Activated T-helper 17 cell treated with anti-CD3 and anti-CD28 coated beads, Interleukin-2, amount 50 U/mL, for 72 hours (primary cell): ENCODE measurements around the gene TSPEAR. TPM values are rescaled to one million over a fixed set of nuclear protein-coding genes. Genes with fewer than 3 reads are reported as not detected.
"Not testable (repeated sequence)": the region's sequence is repeated elsewhere in the genome, so short reads cannot be mapped to it uniquely, and the experiment has no call there.

Source experiments
- ATAC-seq: fragments of 150-1000 bp; cut with Tn5 transposase; replicated peaks from 2 replicates; pipeline ENCODE4 v1.10.0; 2021; ENCODE audit warnings: mild to moderate bottlenecking, moderate library complexity
- H3K27ac Mint-ChIP-seq: one replicate; pipeline ENCODE4 v1.8.0; 2022; ENCODE audit warnings: mixed read lengths
- H3K27me3 Mint-ChIP-seq: one replicate; pipeline ENCODE4 v1.8.0; 2022; ENCODE audit warnings: mixed read lengths
- H3K36me3 Mint-ChIP-seq: one replicate; pipeline ENCODE4 v1.8.0; 2022; ENCODE audit warnings: low read depth, mild to moderate bottlenecking, mixed read lengths
- H3K4me1 Mint-ChIP-seq: one replicate; pipeline ENCODE4 v1.8.0; 2022; ENCODE audit warnings: mixed read lengths
- H3K4me3 Mint-ChIP-seq: one replicate; pipeline ENCODE4 v1.8.0; 2022; ENCODE audit warnings: mild to moderate bottlenecking, mixed read lengths
- H3K9me3 Mint-ChIP-seq: one replicate; pipeline ENCODE4 v1.8.0; 2022; ENCODE audit warnings: mixed read lengths
- total RNA-seq, 2 donors: library from RNA; stranded (reverse); gene quantifications; one replicate each; pipeline ENCODE4 v1.2.3, GENCODE V29; 2022

The TSPEAR gene
- total RNA-seq, 2 donors from 2014 or later = 0.08 TPM; not detected in 1

- no peak for ATAC-seq
- no peaks in the 10 kb centered on the region for H3K9me3 Mint-ChIP-seq
- peaks cover 50% of the 10 kb centered on the region for H3K27me3 Mint-ChIP-seq
- no peak overlapping the region for H3K27ac Mint-ChIP-seq
- H3K36me3 Mint-ChIP-seq = no peaks in the 10 kb centered on the region
- no peak overlapping the region for H3K4me3 Mint-ChIP-seq
- peaks cover 16% of the 10 kb centered on the region for H3K4me1 Mint-ChIP-seq
These were observed 5.2 kb downstream of the TSPEAR start for GRCh38 chr21:44706026-44706705.

DNA sequence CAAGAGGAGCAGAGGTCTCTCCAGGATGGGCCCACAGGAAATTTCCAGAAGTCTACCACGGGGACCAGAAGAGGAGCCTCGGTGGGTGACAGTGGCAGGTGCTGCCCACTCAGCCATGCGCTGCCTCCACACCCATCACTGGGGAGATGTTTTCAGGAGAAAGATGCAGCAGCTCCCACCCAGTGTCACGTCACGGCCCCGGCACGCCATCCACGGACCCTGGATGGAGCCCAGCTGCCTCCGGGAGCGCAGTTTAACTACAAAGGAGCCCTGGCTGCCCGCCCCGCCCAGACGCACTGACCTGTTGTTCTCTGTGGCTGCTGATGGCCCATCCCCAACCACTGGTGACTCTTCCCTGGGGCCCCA is 6.8 kb downstream of the TSPEAR start:
- no peaks in the 10 kb centered on the region for H3K36me3 Mint-ChIP-seq
- no peak overlapping the region for H3K4me3 Mint-ChIP-seq
- peaks cover 50% of the 10 kb centered on the region for H3K27me3 Mint-ChIP-seq
- no peaks in the 10 kb centered on the region for H3K9me3 Mint-ChIP-seq
- H3K4me1 Mint-ChIP-seq = peaks cover 11% of the 10 kb centered on the region
- H3K27ac Mint-ChIP-seq = no peak overlapping the region
- no peak for ATAC-seq

DNA sequence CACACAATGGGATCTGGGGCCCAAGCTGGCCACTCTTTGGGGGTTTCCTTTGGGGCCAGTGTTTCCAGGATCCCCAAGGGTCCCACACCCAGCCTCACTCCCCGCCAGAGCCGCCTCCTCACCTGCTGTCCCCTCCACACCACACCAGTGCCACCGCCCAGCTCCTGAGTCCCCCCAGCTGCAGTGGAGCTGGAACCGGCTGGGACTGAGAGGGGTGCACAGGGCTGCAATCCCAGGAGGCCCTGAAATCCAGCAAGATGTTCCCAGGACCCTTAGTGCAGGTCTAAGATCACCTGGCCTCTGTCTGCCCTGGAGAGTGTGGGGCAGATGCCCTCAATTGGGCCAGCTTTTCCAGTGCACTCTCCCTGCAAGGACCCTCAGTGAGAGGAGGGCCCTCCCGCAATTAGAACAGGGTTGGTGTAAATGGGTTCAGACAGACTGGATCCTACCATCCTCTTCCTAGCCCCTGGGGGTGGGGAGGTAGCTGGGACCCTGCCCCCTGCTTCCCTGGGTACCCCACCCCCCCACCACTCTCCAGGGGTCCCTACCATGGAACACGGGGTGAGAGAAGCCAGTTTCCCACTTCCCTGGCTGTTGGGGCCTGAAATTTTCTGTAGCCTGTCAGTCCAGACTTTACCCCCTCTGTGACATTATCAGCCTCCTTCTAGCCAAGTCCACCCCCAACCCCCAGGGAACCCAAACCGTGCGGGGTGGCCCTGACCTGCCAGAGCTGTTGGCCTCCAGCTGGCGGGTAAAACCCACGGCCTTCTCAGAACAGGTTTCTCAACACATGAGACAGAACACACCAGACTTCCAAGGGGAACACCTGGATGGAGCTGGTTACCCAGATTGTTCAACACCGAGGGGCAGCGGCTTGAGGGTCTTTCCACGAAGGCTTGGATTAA is 7.4 kb downstream of the TSPEAR start:
- Mint-ChIP-seq H3K36me3 (no peaks in the 10 kb centered on the region), H3K9me3 (no peaks in the 10 kb centered on the region), H3K4me1 (peaks cover 9% of the 10 kb centered on the region), H3K27ac (no peak overlapping the region), H3K27me3 (peaks cover 49% of the 10 kb centered on the region), H3K4me3 (no peak overlapping the region)
- no peak for ATAC-seq

DNA sequence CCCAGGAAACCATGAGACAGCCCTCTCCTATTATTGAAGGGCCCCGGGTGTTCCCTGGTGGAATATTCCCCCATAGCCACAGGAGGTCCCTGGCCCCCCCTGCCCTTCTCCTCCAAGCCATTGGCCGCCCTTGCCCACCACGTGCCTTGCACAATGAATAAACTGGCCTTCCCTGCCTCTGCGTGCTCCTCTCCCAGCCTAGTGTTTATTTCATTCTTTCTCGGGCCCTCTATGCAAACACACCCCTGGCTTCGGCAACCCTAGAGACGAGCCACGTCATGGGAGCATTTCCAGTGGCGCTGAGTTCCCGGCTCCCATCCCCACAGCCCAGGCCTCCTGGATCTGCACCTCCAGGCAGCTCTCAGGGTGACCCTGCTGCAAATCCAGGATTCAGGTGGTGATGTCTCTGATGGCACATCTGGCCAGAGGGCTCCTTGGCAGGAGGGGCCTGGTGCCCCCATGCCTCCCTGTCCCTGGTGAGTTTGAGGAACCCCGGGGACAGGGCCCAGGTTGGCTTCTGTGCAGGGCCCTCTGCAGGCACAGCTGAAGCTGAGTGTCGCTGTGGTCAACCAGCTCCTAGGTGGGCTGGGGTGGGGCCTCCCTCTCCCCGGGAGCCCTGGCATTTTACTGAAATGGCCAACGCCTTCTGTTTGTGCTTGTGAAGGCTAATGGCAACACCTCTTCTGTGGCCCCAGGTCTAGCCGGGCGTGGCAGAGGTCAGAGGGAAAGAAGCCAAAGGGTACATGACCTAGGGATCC is 8.2 kb downstream of the TSPEAR start:
- ATAC-seq = no peak
- no peaks in the 10 kb centered on the region for H3K9me3 Mint-ChIP-seq
- H3K4me1 Mint-ChIP-seq = peaks cover 9% of the 10 kb centered on the region
- H3K4me3 Mint-ChIP-seq = no peak overlapping the region
- H3K27ac Mint-ChIP-seq = no peak overlapping the region
- H3K36me3 Mint-ChIP-seq = no peaks in the 10 kb centered on the region
- H3K27me3 Mint-ChIP-seq = peaks cover 52% of the 10 kb centered on the region

GRCh38 chr21:44702111-44702972 is 9.0 kb downstream of the TSPEAR start:
- Mint-ChIP-seq H3K27me3 (peaks cover 60% of the 10 kb centered on the region), H3K4me1 (peaks cover 13% of the 10 kb centered on the region), H3K36me3 (no peaks in the 10 kb centered on the region), H3K4me3 (no peak overlapping the region), H3K9me3 (no peaks in the 10 kb centered on the region), H3K27ac (no peak overlapping the region)
- no peak for ATAC-seq

DNA sequence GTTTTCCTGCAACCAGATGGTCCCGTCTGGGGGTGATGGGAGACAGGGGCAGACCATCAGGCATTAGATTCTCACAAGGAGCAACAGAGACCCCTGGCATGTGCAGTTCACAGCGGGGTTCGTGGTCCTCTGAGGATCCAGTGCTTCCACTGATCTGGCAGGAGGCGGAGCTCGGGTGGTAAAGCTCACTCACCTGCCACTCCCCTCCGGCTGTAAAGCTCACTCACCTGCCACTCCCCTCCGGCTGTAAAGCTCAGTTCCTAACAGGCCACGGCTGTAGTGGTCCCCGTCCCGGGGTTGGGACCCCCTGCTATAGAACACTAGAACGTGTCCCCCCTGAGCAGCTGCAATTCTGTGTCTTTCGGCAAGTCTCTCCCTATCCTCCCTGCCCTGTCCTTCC is 9.8 kb downstream of the TSPEAR start:
- ATAC-seq = no peak
- peaks cover 66% of the 10 kb centered on the region for H3K27me3 Mint-ChIP-seq
- no peaks in the 10 kb centered on the region for H3K36me3 Mint-ChIP-seq
- no peak overlapping the region for H3K4me3 Mint-ChIP-seq
- H3K27ac Mint-ChIP-seq = no peak overlapping the region
- H3K9me3 Mint-ChIP-seq = no peaks in the 10 kb centered on the region
- H3K4me1 Mint-ChIP-seq = peaks cover 13% of the 10 kb centered on the region

GRCh38 chr21:44701023-44701400 is 10.4 kb downstream of the TSPEAR start:
- H3K27me3 Mint-ChIP-seq = peaks cover 66% of the 10 kb centered on the region
- no peak overlapping the region for H3K27ac Mint-ChIP-seq
- H3K4me3 Mint-ChIP-seq = no peak overlapping the region
- ATAC-seq = no peak
- H3K4me1 Mint-ChIP-seq = peaks cover 13% of the 10 kb centered on the region
- H3K9me3 Mint-ChIP-seq = no peaks in the 10 kb centered on the region
- no peaks in the 10 kb centered on the region for H3K36me3 Mint-ChIP-seq

GRCh38 chr21:44700101-44701022 is 11.0 kb downstream of the TSPEAR start:
- Mint-ChIP-seq H3K9me3 (no peaks in the 10 kb centered on the region), H3K27me3 (peaks cover 61% of the 10 kb centered on the region), H3K4me3 (no peak overlapping the region), H3K36me3 (no peaks in the 10 kb centered on the region), H3K4me1 (peaks cover 13% of the 10 kb centered on the region), H3K27ac (no peak overlapping the region)
- ATAC-seq = no peak

DNA sequence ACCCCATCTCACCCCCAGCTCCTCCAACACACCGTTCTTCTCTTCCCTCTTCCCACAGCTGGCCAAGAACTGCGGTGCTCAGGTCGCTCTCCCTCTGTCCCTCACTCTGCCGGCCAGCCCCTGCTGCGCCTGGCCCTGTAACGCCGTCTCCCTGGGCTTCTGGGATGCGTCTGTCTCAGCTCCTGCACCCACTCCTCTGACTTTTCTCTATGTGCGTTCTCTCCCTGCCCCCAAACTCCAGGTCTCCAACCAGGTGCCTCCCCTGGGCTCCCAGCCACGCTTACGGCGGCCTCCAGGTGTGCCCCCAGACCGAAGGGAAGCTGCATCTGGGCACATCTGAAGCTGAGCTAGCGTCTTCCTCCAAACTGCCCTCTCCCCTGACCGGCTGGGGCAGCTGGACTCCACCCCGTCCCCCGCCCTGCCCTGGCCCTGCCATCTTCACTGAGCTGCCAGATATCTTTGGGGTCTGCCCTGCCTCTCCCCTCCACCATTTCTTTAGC is 11.8 kb downstream of the TSPEAR start:
- no peak overlapping the region for H3K4me3 Mint-ChIP-seq
- H3K36me3 Mint-ChIP-seq = no peaks in the 10 kb centered on the region
- H3K27ac Mint-ChIP-seq = no peak overlapping the region
- H3K4me1 Mint-ChIP-seq = peaks cover 13% of the 10 kb centered on the region
- no peaks in the 10 kb centered on the region for H3K9me3 Mint-ChIP-seq
- H3K27me3 Mint-ChIP-seq = peaks cover 54% of the 10 kb centered on the region
- ATAC-seq = no peak

- Mint-ChIP-seq H3K4me3 (no peak overlapping the region), H3K4me1 (peaks cover 13% of the 10 kb centered on the region), H3K9me3 (no peaks in the 10 kb centered on the region), H3K27me3 (peaks cover 48% of the 10 kb centered on the region), H3K36me3 (no peaks in the 10 kb centered on the region), H3K27ac (no peak overlapping the region)
- no peak for ATAC-seq
These were observed 13.3 kb downstream of the TSPEAR start for GRCh38 chr21:44697811-44698734.

GRCh38 chr21:44697172-44697810 is 14.1 kb downstream of the TSPEAR start, which contains the start of gene KRTAP10-12:
KRTAP10-12 (plus strand) TSS chr21:44697172; CDS start chr21:44697202, 30 bp downstream.
- H3K27ac Mint-ChIP-seq, H3K4me3 Mint-ChIP-seq, H3K36me3 Mint-ChIP-seq, ATAC-seq, H3K9me3 Mint-ChIP-seq, H3K4me1 Mint-ChIP-seq: not testable (repeated sequence)
- H3K27me3 Mint-ChIP-seq = peaks cover 41% of the 10 kb centered on the region

DNA sequence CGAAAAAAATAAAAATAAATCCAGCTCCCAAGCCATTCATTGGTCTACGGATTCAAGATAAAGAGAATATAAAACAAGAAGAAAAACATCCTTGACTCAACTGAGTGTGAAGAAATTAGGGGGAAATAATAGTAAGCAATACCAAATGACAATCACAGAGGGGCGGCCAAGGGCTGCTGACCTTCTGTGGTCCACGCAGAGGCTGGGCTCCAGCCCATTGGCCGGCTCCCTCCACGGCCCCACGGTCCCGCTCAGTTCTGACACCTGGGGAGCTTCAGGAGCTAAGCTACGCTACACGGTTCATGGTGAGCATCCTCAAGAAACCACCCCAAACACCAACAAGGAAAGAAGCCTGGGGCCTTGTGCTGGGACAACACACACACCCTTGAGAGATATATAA is 14.8 kb downstream of the TSPEAR start:
- peaks cover 7% of the 10 kb centered on the region for H3K4me1 Mint-ChIP-seq
- H3K27me3 Mint-ChIP-seq = peaks cover 36% of the 10 kb centered on the region
- H3K36me3 Mint-ChIP-seq = no peaks in the 10 kb centered on the region
- ATAC-seq = no peak
- no peak overlapping the region for H3K4me3 Mint-ChIP-seq
- H3K27ac Mint-ChIP-seq = no peak overlapping the region
- no peaks in the 10 kb centered on the region for H3K9me3 Mint-ChIP-seq
